Spleen (tissue), 11 donors: ENCODE measurements around the gene RBFOX1. TPM values are rescaled to one million over a fixed set of nuclear protein-coding genes. Genes with fewer than 3 reads are reported as not detected.

Experiments used
- DNase-seq: peaks from one replicate; pipeline ENCODE4 v3.0.0-alpha.2; 2020
- H3K27ac ChIP-seq, 8 donors: fragments of 200-600 bp; sonication (generic) in 7 of 8; 1 replicate in 4 of 8; 2 replicates in 4 of 8; pipeline versions ENCODE4 v1.5.0 to v1.8.0; 2016 to 2021; ENCODE audit warnings: inconsistent platforms in 4 of 8, mild to moderate bottlenecking in 4 of 8, moderate library complexity in 1 of 8
- H3K27me3 ChIP-seq, 7 donors: fragments of 200-600 bp; sonication (generic) in 6 of 7; replicated peaks in 1 of 7; 1 replicate in 4 of 7; 2 replicates in 3 of 7; pipeline versions ENCODE4 v1.5.0 to v1.8.0; 2016 to 2021; ENCODE audit warnings: inconsistent platforms in 3 of 7, mild to moderate bottlenecking in 1 of 7
- H3K36me3 ChIP-seq, 6 donors: fragments of 200-600 bp; sonication (generic) in 5 of 6; 1 replicate in 4 of 6; 2 replicates in 2 of 6; pipeline versions ENCODE4 v1.5.0 to v1.8.0; 2016 to 2021; ENCODE audit warnings: inconsistent platforms in 2 of 6
- H3K4me1 ChIP-seq, 6 donors: fragments of 200-600 bp; sonication (generic) in 5 of 6; 1 replicate in 3 of 6; 2 replicates in 3 of 6; pipeline versions ENCODE4 v1.5.0 to v1.8.0; 2016 to 2021; ENCODE audit warnings: inconsistent platforms in 3 of 6
- H3K4me3 ChIP-seq, 8 donors: fragments of 200-600 bp; sonication (generic) in 7 of 8; 1 replicate in 4 of 8; 2 replicates in 4 of 8; pipeline versions ENCODE4 v1.5.0 to v1.8.0; 2016 to 2021; ENCODE audit warnings: inconsistent platforms in 4 of 8, mild to moderate bottlenecking in 4 of 8, moderate library complexity in 2 of 8
- H3K9me3 ChIP-seq, 8 donors: fragments of 200-600 bp; sonication (generic) in 7 of 8; 1 replicate in 4 of 8; 2 replicates in 4 of 8; pipeline versions ENCODE4 v1.5.0 to v1.8.0; 2016 to 2021; ENCODE audit warnings: inconsistent platforms in 4 of 8
- CTCF ChIP-seq, 11 experiments: fragments of 200-600 bp in 7 of 11; fragments of 450-650 bp in 4 of 11; sonication (generic) in 4 of 11; IDR thresholded peaks in 8 of 11; conservative IDR thresholded peaks in 3 of 11; 1 replicate in 7 of 11; 2 replicates in 4 of 11; pipeline versions ENCODE4 v1.4.0 to v1.8.0; 2016 to 2021; ENCODE audit warnings: antibody characterized with exemption in 11 of 11, inconsistent platforms in 4 of 11, mild to moderate bottlenecking in 1 of 11
- POLR2A ChIP-seq, 3 donors: fragments of 450-650 bp; IDR thresholded peaks; one replicate each; pipeline ENCODE4 v1.5.1; 2017; ENCODE audit warnings: antibody characterized with exemption in 3 of 3, mild to moderate bottlenecking in 1 of 3
- POLR2AphosphoS5 ChIP-seq, 3 donors: sonication (generic); formaldehyde crosslinking; IDR thresholded peaks; one replicate each; pipeline ENCODE4 v1.5.1; 2017; ENCODE audit warnings: antibody characterized with exemption in 3 of 3
- WGBS, 5 donors: extraction: QIAGEN DNeasy Blood & Tissue Kit in 3 of 5; methylation state at CpG; one replicate each; pipeline versions ENCODE4 v1.1.5 to v1.1.7; 2013 to 2018; 5-methylcytosine and 5-hydroxymethylcytosine counted together
- intact Hi-C: fragments of 100-400 bp; cut with DNase I; formaldehyde crosslinking; loops from one replicate; pipeline ENCODE4 v1.15.0; 2023; ENCODE audit warnings: low total_unique reads
- polyA plus RNA-seq, 3 donors: library from polyadenylated mRNA; stranded (reverse); fragments of 200-250 nt; gene quantifications; one replicate each; pipeline ENCODE4 v1.2.1, GENCODE V29; 2013
- total RNA-seq, 7 donors: library from RNA; depleted of rRNA in 3 of 7; stranded (reverse); fragments of >200 nt in 3 of 7; fragmentation: NEBNext Ultra II Directional in 4 of 7; extraction: Animal tissue kit (Norgen Biotek cat#: 25700) in 4 of 7; gene quantifications; one replicate each; pipeline versions ENCODE4 v1.1.0 to v1.2.1, GENCODE V29; 2016 to 2021
- donor health status: healthy with polysubstance abuse.
- donor health status: DM: no; HTN: no; CAD: no; lungs with moderate emphysema.
- donor health status: DM: no; HTN: no; CAD: no.
- donor health status: Bipolar disorder and iron deficiency.
- donor health status: healthy.
- donor health status: DM: no; HTN: no; CAD: no.
- donor health status: DM: yes; HTN: yes; CAD: no.

RBFOX1 gene
- total and polyA plus RNA-seq, 10 donors, result 0.07 to 0.13 TPM; not detected in 8

GRCh38 chr16:7304279-7304678 lies 28.4 kb upstream of the RBFOX1 start:
- Histone ChIP-seq H3K27me3 (peaks cover 0 to 42% (median 8%) of the 10 kb centered on the region in 7 donors), H3K27ac (no peak overlapping the region), H3K36me3 (no peaks in the 10 kb centered on the region), H3K9me3 (peaks cover 0 to 5% (median 0%) of the 10 kb centered on the region in 8 donors), H3K4me1 (no peaks in the 10 kb centered on the region), H3K4me3 (no peak overlapping the region)
- intact Hi-C loops, result no loop called here
- no peak for TF ChIP-seq POLR2AphosphoS5 (IDR thresholded peaks at IDR 0.05)
- TF ChIP-seq CTCF (IDR thresholded peaks at IDR 0.05 in 8 of 11, conservative IDR thresholded peaks at IDR 0.05 in 3 of 11), result no peak
- no peak for TF ChIP-seq POLR2A (IDR thresholded peaks at IDR 0.05)
- no peak for DNase-seq
- WGBS, 5 donors, result 5 to 8% (median 6%) methylated on average over 22 to 27 of the region's 27 CpGs

GRCh38 chr16:7304958-7305357 lies 27.7 kb upstream of the RBFOX1 start:
- no peak for DNase-seq
- 14 to 24% (median 18%) methylated on average over 4 of the region's 4 CpGs for WGBS, 5 donors
- no peak overlapping the region for H3K27ac ChIP-seq
- H3K27me3 ChIP-seq, result peaks cover 0 to 36% (median 8%) of the 10 kb centered on the region in 7 donors
- peaks cover 0 to 5% (median 0%) of the 10 kb centered on the region in 8 donors for H3K9me3 ChIP-seq
- intact Hi-C loops, result no loop called here
- TF ChIP-seq POLR2AphosphoS5 (IDR thresholded peaks at IDR 0.05) (no peak), POLR2A (IDR thresholded peaks at IDR 0.05) (no peak), CTCF (IDR thresholded peaks at IDR 0.05 in 8 of 11, conservative IDR thresholded peaks at IDR 0.05 in 3 of 11) (no peak)
- H3K4me1 ChIP-seq, result no peaks in the 10 kb centered on the region
- H3K4me3 ChIP-seq, result no peak overlapping the region
- H3K36me3 ChIP-seq, result no peaks in the 10 kb centered on the region

GRCh38 chr16:7313170-7313569 lies 19.5 kb upstream of the RBFOX1 start:
- no peak for TF ChIP-seq POLR2AphosphoS5 (IDR thresholded peaks at IDR 0.05)
- TF ChIP-seq CTCF (IDR thresholded peaks at IDR 0.05 in 8 of 11, conservative IDR thresholded peaks at IDR 0.05 in 3 of 11), result no peak
- TF ChIP-seq POLR2A (IDR thresholded peaks at IDR 0.05), result no peak
- Histone ChIP-seq H3K4me3 (no peak overlapping the region), H3K27me3 (no peaks in the 10 kb centered on the region), H3K9me3 (peaks cover 0 to 4% (median 0%) of the 10 kb centered on the region in 8 donors), H3K4me1 (no peaks in the 10 kb centered on the region), H3K27ac (no peak overlapping the region), H3K36me3 (no peaks in the 10 kb centered on the region)
- no peak for DNase-seq
- WGBS, 5 donors, result 50 to 57% (median 52%) methylated on average over 5 of the region's 5 CpGs
- intact Hi-C loops, result no loop called here

GRCh38 chr16:7314163-7314562 lies 18.5 kb upstream of the RBFOX1 start:
- Histone ChIP-seq H3K27me3 (no peaks in the 10 kb centered on the region), H3K4me3 (no peak overlapping the region), H3K4me1 (no peaks in the 10 kb centered on the region), H3K27ac (no peak overlapping the region), H3K9me3 (peaks cover 0 to 10% (median 0%) of the 10 kb centered on the region in 8 donors), H3K36me3 (no peaks in the 10 kb centered on the region)
- DNase-seq, result no peak
- 33 to 42% (median 35%) methylated on average over 12 of the region's 12 CpGs for WGBS, 5 donors
- TF ChIP-seq CTCF (IDR thresholded peaks at IDR 0.05 in 8 of 11, conservative IDR thresholded peaks at IDR 0.05 in 3 of 11) (no peak), POLR2AphosphoS5 (IDR thresholded peaks at IDR 0.05) (no peak), POLR2A (IDR thresholded peaks at IDR 0.05) (no peak)
- intact Hi-C loops, result no loop called here
